ENCODE data around the gene ACTN3.

DNA sequence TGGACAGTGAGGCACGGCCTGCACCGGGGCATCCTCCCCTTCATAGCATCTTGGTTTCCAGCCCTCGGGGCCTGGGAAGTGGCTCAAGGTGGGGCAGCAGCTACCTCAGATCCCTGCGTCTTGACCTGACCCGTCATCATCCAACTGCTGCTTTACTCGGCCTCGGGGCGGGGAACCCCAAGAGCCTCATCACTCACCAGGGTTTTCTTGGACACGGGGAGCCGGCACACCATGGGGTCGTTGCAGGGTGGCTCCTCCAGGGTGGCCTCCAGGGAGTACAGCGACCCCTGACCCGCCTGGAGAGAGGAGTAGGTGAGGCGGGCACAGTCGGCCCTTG lies 21.1 kb downstream of the ACTN3 start:
- TF ChIP-seq POLR2A (IDR thresholded peaks at IDR 0.05) (no peak), CTCF (IDR thresholded peaks at IDR 0.05) (no peak)
